Astrocyte of the spinal cord (primary cell): ENCODE data around the gene ZBTB20.

Experiments
- DNase-seq: peaks from one replicate; pipeline ENCODE4 v3.0.0; 2011; ENCODE audit warnings: low read depth, low spot score
- H3K4me3 ChIP-seq: 2 replicates; pipeline ENCODE4 v1.5.1; 2011; ENCODE audit warnings: low read depth, mild to moderate bottlenecking, low read length, moderate library complexity
- CTCF ChIP-seq: IDR thresholded peaks from 2 replicates; pipeline ENCODE4 v1.5.1; 2012; ENCODE audit warnings: low read depth, mild to moderate bottlenecking, low read length, inconsistent platforms
- in situ Hi-C: cut with HindIII; loops from 2 replicates; pipeline ENCODE4 v1.10.0; 2017; ENCODE audit warnings: low sequenced_read_pairs

The ZBTB20 gene

GRCh38 chr3:114626751-114627150 lies 520.3 kb downstream of the ZBTB20 start:
- no peak overlapping the region for H3K4me3 ChIP-seq
- in situ Hi-C loops, result no loop called here
- DNase-seq, result peak; percentile 39
- TF ChIP-seq CTCF, result no peak

- TF ChIP-seq CTCF, result no peak
- DNase-seq, result peak; percentile 98
- peak overlapping the region; percentile 57 for H3K4me3 ChIP-seq
- in situ Hi-C loops, result no loop called here
These were observed 522.4 kb downstream of the ZBTB20 start for GRCh38 chr3:114624571-114625181.

GRCh38 chr3:114624047-114624445 lies 523.0 kb downstream of the ZBTB20 start:
- in situ Hi-C loops, result no loop called here
- DNase-seq, result peak; percentile 76
- peak overlapping the region; percentile 57 for H3K4me3 ChIP-seq
- no peak for TF ChIP-seq CTCF

GRCh38 chr3:114623420-114624046 lies 523.6 kb downstream of the ZBTB20 start:
- in situ Hi-C loops, result no loop called here
- no peak for TF ChIP-seq CTCF
- no peak for DNase-seq
- peak overlapping the region; percentile 57 for H3K4me3 ChIP-seq

GRCh38 chr3:114622001-114622400 lies 525.1 kb downstream of the ZBTB20 start:
- no peak overlapping the region for H3K4me3 ChIP-seq
- in situ Hi-C loops, result no loop called here
- no peak for DNase-seq
- no peak for TF ChIP-seq CTCF

GRCh38 chr3:114619771-114620170 lies 527.3 kb downstream of the ZBTB20 start:
- DNase-seq, result no peak
- TF ChIP-seq CTCF, result no peak
- no peak overlapping the region for H3K4me3 ChIP-seq
- in situ Hi-C loops, result no loop called here
